GM19035 (cell line): ENCODE measurements around the gene CCND1.
"Not testable (repeated sequence)": the region's sequence is repeated elsewhere in the genome, so short reads cannot be mapped to it uniquely, and the experiment has no call there.

Source experiments
- ATAC-seq: cut with Tn5 transposase; IDR thresholded peaks from one replicate; pipeline ENCODE4 v1.9.1; 2021; ENCODE audit not compliant: unreplicated experiment

CCND1 gene

DNA sequence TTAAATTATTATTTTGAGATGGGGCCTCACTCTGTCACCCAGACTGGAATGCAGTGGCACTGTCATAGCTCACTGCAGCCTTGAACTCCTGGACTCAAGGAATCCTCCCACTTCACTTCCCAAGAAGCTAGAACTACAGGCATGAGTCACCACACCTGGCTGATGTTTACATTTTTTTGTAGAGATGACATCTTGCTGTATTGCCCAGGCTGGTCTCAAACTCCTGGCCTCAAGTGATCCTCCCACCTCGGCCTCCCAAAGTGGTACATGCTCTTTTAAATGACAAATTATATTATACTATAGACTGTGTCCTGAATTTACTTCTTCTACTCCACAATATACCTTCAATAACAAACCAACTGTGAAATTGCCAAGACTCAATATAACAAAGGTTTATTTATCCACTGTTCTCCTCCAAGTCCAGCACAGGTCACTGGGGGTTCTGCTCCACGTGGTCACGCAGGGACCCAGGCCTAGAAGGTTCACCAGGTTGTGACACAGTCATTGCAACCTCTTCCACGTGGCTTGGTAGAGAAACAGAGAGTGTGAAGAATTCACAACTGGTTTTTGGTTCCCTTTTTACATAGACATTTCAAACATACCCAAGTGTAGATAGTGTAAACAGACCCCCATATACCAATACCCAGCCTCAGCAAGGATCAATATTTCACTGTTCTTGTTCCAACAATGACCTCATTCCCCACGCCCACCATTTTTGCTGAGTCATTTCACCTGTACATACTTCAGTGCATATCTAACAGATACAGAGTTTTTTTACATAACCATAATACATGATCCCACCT lies 47.2 kb downstream of the CCND1 start:
- not testable (repeated sequence) for ATAC-seq

DNA sequence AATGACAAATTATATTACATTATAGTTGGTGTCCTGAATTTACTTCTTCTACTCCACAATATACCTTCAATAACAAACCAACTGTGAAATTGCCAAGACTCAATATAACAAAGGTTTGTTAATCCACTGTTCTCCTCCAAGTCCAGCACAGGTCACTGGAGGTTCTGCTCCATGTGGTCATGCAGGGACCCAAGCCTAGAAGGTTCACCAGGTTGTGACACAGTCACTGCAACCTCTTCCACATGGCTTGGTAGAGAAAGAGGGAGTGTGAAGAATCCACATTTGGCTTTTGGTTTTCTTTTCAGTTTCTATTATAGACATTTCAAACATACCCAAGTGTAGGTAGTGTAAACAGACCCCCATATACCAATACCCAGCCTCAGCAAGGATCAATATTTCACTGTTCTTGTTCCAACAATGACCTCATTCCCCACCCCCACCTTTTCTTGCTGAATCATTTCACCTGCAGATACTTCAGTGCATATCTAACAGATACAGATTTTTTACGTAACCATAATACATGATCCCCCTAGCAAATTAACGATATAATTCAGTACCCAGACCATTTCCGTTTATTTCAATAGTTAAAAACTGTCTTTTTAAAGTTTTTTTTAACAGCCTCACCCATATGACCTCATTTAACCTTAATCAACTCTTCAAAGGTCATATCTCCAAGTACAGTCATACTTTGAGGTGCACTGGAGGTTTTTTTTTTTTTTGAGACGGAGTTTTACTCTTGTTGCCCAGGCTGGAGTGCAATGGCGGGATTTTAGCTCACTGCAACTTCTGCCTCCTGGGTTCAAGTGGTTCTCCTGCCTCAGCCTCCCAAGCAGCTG lies 48.7 kb downstream of the CCND1 start:
- ATAC-seq: no peak

DNA sequence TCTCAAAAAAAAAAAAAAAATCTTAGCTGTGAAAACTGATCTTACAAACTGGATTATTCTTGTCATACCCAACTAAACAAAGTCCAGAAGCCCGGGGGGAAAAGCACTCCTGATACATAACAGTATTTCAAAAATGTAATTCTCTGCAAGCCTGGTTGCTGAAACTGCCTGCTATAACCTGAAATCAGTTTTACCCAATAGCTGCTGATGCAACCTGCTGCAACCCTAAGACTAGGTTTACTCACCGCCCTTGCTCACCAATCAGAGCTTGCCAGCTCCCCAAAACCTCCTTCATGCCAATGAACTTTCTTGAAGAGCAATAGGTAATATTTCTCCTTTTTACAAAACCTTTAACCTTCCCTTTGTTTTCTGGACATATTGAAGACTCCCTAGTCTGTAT lies 50.5 kb downstream of the CCND1 start:
- no peak for ATAC-seq

DNA sequence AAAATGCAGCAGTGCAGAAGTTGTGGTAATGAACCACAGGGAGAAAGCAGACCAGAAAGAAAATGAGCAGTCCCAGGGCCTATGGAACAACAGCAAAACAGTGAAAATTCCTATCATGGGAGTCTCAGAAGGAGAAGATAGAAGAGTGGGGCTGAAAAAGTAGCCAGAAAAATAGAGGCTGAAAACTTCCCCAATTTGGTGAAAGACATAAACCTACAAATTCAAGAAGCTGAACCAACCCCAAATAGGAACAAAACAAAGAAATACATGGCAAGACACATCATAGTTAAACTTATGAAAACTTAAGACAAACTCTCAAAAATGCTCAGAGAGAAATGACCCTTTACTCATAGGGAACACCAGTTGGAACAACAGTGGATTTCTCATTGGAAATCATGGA lies 51.5 kb downstream of the CCND1 start:
- no peak for ATAC-seq

DNA sequence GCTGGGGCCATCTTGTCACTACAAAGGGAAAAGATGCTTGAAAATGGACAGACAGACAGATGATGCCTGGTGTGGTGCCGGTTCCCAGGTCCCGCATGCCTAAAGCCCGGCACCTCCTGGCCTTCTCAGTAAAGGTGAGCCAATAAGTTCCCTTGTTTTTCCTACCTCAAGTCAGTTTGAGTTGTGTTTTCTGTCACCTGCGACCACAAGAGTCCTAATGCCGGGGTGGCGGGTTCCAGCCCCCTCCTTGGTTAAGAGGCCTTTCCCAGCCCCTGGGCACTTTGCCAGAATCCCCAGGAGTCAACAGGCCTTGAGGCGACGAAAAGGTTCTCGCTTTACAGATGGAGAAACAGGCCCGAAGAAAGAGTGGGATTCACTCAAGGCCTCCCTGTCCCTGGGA lies 53.8 kb downstream of the CCND1 start:
- no peak for ATAC-seq

DNA sequence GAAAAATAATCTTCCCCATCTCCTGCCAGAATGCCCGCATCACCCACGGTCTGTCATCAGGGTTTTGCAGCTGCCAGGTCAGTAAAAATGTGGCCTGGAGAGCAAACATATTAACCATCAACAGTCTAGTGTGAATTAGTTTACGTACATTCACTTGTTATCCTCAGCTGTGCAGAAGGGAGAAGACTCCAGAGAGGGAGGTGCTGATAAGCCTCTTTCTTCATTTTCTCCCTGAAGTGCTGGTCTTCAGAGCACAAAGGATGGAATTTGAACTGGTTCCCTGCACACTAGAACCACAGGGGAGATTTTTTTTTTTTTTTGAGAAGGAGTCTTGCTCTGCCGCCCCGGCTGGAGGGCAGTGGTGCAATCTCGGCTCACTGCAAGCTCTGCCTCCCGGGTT lies 54.6 kb downstream of the CCND1 start:
- no peak for ATAC-seq

DNA sequence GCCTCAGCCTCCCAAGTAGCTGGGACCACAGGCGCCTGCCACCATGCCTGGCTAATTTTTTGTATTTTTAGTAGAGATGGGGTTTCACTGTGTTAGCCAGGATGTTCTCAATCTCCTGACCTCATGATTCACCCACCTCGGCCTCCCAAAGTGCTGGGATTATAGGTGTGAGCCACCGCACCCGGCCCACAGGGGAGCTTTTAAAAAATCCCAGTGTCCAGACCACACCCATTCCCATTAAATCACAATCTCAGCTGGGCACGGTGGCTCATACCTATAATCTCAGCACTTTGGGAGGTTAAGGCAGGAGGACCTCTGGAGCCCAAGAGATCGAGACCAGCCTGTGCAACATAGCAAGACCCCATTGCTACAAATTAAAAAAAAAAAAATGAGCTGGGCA lies 55.0 kb downstream of the CCND1 start:
- ATAC-seq: not testable (repeated sequence)

DNA sequence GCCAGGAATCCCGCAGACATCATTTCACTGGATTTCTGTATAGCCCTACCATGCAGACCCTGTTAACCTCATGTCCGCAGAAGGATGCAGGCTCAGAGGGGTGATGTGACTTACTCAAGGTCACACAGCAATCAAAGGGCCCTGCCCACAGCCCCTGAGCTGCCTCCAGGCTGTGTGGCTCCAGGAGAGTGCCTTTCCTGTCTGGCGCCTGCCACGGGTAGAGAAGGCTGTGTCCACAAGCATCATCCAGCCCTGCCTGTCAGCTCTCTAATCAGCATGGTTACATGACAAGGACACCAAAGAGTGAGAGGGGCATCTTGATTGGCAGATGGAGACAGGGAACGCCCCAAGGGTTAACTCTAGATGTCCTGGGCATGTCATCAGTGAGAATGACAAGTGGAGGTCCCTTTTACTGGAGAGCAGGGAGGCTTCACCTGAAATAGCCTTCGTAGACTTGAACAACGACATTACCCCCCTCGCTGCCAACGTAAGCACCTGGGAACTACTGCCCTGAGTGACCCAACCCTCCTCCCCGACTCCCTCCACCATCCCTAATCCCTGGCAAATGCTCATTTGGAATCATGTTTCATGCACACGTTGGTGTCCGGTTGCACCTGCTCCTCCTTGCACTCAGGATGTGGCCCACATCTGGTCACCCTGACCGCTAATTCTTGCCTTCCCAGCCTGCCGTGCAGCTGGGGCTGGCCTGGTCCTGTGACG lies 56.0 kb downstream of the CCND1 start:
- ATAC-seq: no peak

DNA sequence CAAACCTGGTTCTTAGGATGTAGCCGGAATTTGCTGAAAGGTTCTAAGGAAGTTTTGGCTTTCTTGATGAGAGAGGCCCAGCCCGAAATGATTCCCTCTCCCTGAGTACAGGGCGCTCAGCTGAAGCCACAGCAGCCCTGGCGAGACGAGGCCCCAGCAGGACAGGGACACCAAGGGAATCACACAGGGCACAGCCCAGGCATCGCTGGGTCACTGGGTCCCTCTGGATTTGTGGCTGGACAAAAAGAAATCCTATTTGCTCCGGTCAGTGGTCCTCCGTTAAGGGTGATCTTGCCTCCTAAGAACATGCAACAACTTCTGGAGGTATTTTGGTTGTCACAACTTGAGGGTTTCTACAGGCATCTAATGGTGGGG lies 56.5 kb downstream of the CCND1 start:
- no peak for ATAC-seq

DNA sequence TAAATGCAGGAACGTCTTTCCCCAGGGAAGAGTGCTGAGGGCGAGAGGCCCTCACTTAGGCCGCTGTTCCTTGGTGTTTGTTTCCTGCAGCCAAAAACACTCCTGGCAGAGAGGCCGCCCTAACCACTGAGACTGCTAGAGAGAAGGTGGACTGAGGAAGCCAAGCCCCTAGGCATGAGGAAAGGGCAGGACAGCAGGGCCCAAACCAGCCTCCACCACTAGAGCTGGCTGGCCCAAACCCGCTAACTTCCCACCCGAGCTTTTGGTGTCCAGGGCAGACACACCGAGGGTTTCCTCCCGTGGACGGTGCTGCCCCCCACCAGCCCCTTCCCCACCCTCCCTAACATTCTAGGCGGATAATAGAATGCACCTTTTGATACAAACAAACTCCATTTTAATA lies 56.9 kb downstream of the CCND1 start:
- no peak for ATAC-seq

DNA sequence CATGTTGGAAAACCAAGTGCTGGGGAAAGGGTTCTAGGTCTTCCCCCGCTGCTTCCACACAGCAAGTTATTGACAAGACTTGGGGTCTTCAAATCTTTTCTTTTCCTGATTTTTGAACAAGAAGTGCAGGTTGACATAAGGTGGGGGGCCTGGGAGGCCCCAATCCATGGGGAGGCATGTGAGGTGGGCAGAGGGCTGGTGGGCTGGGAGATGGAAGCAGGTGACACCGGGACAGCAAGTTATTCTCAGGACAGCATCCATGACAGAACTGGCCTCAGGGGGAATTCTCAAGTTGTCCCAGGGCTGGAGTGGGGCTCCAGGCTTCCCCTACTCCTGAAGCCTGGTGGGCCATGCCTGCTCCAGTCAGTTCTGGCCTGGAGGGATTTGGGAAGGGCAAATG lies 57.4 kb downstream of the CCND1 start:
- no peak for ATAC-seq

DNA sequence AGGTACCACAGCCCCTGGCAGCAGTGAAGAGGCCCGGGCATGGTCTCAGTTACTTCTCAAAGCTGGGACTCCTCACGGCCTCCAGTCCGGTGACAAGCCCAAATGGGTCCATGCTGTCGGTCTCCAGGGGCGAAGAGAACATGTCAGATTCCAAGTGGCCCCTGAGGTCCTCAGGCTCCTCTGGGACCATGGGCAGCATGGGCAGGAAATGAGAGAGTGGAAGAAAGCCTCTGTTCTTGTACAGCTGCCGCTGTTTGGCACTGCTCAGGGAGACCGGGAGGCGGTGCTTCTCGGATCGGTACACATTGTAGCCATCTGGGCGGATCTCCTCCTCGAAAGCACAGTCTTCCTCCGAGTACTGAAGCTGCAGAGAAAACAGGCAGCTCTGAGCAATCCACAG lies 58.3 kb downstream of the CCND1 start:
- ATAC-seq: no peak

DNA sequence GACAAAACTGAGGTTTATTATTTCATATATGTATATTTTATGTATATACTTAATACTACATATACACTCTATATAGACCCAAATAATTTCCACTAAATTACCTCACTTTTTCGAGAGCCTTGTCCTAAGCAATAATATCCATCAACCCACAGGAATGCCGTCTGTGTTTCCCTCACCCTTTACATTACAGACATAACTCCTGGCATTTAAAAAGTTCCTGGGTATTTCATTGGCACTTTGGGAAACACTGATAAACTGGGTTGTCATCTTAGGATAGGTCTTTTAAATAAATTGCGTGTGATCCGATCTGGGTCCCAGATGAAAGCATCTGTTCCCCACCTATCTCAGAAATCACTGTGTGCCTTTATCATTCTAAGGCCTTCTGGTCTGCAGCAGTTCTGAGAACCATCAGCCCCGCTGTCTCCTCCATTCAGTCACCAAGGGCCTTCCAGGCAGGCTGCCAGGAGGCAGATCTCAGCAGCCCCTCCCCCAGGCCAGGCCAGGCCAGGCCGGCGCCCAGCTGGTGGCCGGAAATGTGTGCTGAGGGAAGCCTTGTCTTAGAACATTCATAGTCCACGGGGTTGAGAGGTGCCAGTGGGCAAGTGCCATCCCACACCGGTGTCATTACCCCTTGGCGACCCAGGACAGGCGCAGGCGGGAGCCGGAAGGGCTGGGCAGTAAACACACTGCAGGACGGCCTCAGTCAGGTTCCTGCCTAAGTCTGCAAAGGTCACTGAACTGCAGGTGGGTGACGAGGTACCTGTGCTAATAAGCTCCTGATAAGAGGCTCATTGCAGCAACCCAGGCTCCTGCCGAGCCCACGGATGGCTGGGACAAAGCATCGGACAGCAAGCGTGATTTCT lies 59.6 kb downstream of the CCND1 start:
- ATAC-seq: no peak

DNA sequence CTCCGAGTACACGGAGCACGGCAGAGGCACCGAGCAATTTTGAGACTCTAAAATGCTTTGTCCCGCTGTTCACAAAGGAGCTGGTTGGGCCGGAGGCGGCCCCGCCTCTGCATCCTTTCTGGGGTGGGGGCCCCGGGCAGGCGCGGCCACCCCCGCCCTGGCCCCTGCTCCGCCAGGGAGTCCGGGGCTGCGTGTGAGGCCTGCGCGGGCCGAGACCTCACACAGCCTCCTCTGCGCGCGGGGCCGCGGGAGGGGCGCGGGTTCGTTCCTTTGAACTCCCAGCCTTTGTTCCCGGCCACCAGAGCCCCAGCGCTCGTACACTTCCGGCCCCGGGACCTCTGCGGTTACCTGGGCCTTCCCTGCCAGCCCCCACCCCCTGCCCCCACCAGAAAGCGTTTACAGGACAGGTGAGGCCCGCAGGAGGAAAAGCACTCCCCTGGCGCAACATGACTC lies 61.3 kb downstream of the CCND1 start:
- ATAC-seq: no peak

DNA sequence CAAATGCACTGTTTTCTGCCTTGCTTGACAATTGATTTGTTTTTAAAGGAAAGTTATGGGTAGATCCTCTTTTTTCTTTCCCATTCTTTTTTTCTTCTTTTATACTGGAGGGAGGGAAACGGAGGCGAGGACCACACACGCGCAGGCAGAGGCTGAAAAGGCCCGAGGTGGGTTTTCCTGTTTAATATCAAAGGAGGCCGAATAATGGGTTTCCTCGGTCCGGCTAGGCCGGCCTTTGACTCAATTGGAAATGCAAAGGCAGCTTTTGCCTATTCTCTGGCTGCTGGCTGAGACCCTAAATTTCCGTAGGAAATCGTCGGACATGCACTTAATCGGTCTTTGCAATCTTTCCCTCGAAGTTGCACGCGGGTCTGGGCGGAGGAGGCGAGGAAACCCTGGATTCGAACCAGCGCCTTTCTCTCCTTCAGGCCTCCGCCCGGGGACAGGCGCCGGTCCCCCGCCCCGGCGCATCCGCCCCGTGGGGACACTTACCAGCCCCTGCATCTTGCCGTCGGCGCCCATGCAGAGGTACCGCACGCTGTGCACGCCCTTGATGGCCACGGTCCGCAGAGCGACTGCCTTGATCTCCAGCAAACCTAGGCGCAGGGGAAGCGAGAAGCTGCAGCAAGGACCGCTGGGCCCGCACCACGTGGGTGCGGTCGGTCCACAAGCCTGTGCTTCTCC lies 62.0 kb downstream of the CCND1 start:
- no peak for ATAC-seq

DNA sequence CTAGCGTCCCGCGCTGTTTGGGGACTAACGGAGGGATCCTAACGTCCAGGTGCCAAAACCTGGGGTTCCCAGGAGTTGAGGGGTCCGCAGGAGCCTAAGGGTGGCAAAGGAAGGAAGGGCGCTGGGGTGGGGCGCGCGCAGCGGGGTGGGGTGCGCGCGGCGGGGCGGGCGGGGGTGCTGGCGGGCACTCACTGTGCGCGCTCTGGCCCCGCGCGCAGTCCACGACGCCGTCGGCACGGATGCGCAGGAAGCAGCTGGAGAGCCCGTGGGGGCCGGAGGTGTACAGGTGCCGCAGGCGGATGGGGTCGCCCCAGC lies 62.5 kb downstream of the CCND1 start:
- no peak for ATAC-seq
